SK-N-SH (cell line): Measurements from ENCODE around the gene CDKAL1. TPM values are rescaled to one million over a fixed set of nuclear protein-coding genes. Genes with fewer than 3 reads are reported as not detected.

Experiments used
- CTCF ChIA-PET: fragments of 300-600, 350-600 bp; formaldehyde crosslinking; extraction: SDS; loops from one replicate; lab custom pipeline; 2021; lab: Yijun Ruan, JAX
- POLR2A ChIA-PET: fragments of 350-600 bp; sonication (Branson Sonifier 250); formaldehyde crosslinking; extraction: SDS; loops from one replicate; lab custom pipeline; 2020; ENCODE audit warnings: antibody characterized with exemption, inconsistent platforms; lab: Yijun Ruan, JAX
- DNase-seq: peaks from one replicate; pipeline ENCODE4 v3.0.0; 2012
- H2AFZ ChIP-seq: fragments of 200-600 bp; sonication (generic); 2 replicates; pipeline ENCODE4 v1.8.1; 2016; ENCODE audit warnings: antibody characterized with exemption, mild to moderate bottlenecking, low read depth
- H3F3A ChIP-seq: fragments of 200-600 bp; sonication (generic); replicated peaks from 2 replicates; pipeline ENCODE3; 2016; ENCODE audit warnings: antibody characterized with exemption, mild to moderate bottlenecking; ENCODE audit not compliant: insufficient read depth
- H3K27ac ChIP-seq, 2 experiments: fragments of 200-500 bp in 1 of 2; fragments of 200-600 bp in 1 of 2; sonication (Bioruptor generic) in 1 of 2; sonication (generic), shearing (Covaris generic) in 1 of 2; 2 replicates each; pipeline versions ENCODE4 v1.5.1 to v1.6.1; 2014 to 2016; ENCODE audit warnings: low read depth in 2 of 2, inconsistent platforms in 1 of 2, low read length in 1 of 2, mild to moderate bottlenecking in 1 of 2, mixed read lengths in 1 of 2
- H3K27me3 ChIP-seq: fragments of 200-600 bp; sonication (generic), shearing (Covaris generic); 2 replicates; pipeline ENCODE4 v1.6.1; 2016; ENCODE audit warnings: mixed run types; ENCODE audit not compliant: insufficient read depth
- H3K36me3 ChIP-seq, 2 experiments: fragments of 200-500 bp in 1 of 2; fragments of 200-600 bp in 1 of 2; sonication (Bioruptor generic) in 1 of 2; sonication (generic) in 1 of 2; replicated peaks in 1 of 2; 2 replicates each; pipeline versions ENCODE3 to v1.5.1; 2014 to 2016; ENCODE audit warnings: low read length in 1 of 2, mild to moderate bottlenecking in 1 of 2; ENCODE audit not compliant: insufficient read depth in 2 of 2, control insufficient read depth in 1 of 2
- H3K4me1 ChIP-seq, 2 experiments: fragments of 200-500 bp in 1 of 2; fragments of 200-600 bp in 1 of 2; sonication (Bioruptor generic) in 1 of 2; sonication (generic), shearing (Covaris generic) in 1 of 2; 2 replicates each; pipeline versions ENCODE4 v1.5.1 to v1.6.1; 2014 to 2016; ENCODE audit warnings: low read depth in 1 of 2, low read length in 1 of 2, mixed run types in 1 of 2; ENCODE audit not compliant: insufficient read depth in 2 of 2, control insufficient read depth in 1 of 2
- H3K4me2 ChIP-seq: fragments of 200-600 bp; sonication (generic), shearing (Covaris generic); 2 replicates; pipeline ENCODE4 v1.6.1; 2017; ENCODE audit warnings: mixed run types
- H3K4me3 ChIP-seq, 2 experiments: fragments of 200-500 bp in 1 of 2; fragments of 200-600 bp in 1 of 2; sonication (Bioruptor generic) in 1 of 2; sonication (generic), shearing (Covaris generic) in 1 of 2; 2 replicates each; pipeline versions ENCODE4 v1.5.1 to v1.8.1; 2014 to 2016; ENCODE audit warnings: low read depth in 2 of 2, inconsistent platforms in 1 of 2, low read length in 1 of 2, mild to moderate bottlenecking in 1 of 2, mixed read lengths in 1 of 2, moderate library complexity in 1 of 2
- H3K79me2 ChIP-seq: fragments of 200-600 bp; sonication (generic); 2 replicates; pipeline ENCODE4 v1.8.1; 2017; ENCODE audit warnings: mild to moderate bottlenecking; ENCODE audit not compliant: insufficient read depth
- H3K9ac ChIP-seq: fragments of 200-600 bp; sonication (generic); 2 replicates; pipeline ENCODE4 v1.6.1; 2017; ENCODE audit warnings: mixed run types
- H3K9me2 ChIP-seq: fragments of 200-600 bp; sonication (generic); 2 replicates; pipeline ENCODE4 v1.6.1; 2017; ENCODE audit warnings: mixed run types
- H3K9me3 ChIP-seq: fragments of 200-600 bp; sonication (generic); 2 replicates; pipeline ENCODE4 v1.6.1; 2017; ENCODE audit warnings: mixed run types, mild to moderate bottlenecking, moderate library complexity
- H4K20me1 ChIP-seq: fragments of 200-600 bp; sonication (generic); 2 replicates; pipeline ENCODE4 v1.6.1; 2017; ENCODE audit warnings: mild to moderate bottlenecking, mixed run types; ENCODE audit not compliant: insufficient read depth
- CHD2 ChIP-seq: fragments of 150-350 bp; IDR thresholded peaks from 2 replicates; pipeline ENCODE4 v1.6.1; 2018; ENCODE audit warnings: low read length; ENCODE audit not compliant: partially characterized antibody
- FOXM1 ChIP-seq: IDR thresholded peaks from 2 replicates; pipeline ENCODE4 v1.4.0; 2012; ENCODE audit warnings: low read depth, mild to moderate bottlenecking
- GATA2 ChIP-seq: sonication (generic); formaldehyde crosslinking; IDR thresholded peaks from 2 replicates; pipeline ENCODE4 v1.5.0; 2020; ENCODE audit warnings: mild to moderate bottlenecking, missing genetic modification reagents
- MEF2A ChIP-seq: IDR thresholded peaks from 2 replicates; pipeline ENCODE4 v1.4.0; 2012; ENCODE audit warnings: low read depth, borderline replicate concordance
- MXI1 ChIP-seq: IDR thresholded peaks from 2 replicates; pipeline ENCODE4 v1.6.1; 2012; ENCODE audit warnings: mild to moderate bottlenecking, low read depth, low read length, improper control_type of control experiment
- POLR2AphosphoS5 ChIP-seq: IDR thresholded peaks from 2 replicates; pipeline ENCODE4 v1.6.1; 2012; ENCODE audit warnings: low read depth, low read length
- RAD21 ChIP-seq: IDR thresholded peaks from 2 replicates; pipeline ENCODE4 v1.6.1; 2012; ENCODE audit warnings: mild to moderate bottlenecking, low read length
- RCOR1 ChIP-seq: fragments of 150-350 bp; IDR thresholded peaks from 2 replicates; pipeline ENCODE4 v1.6.1; 2017; ENCODE audit warnings: antibody characterized with exemption, low read length
- RFX5 ChIP-seq: IDR thresholded peaks from 2 replicates; pipeline ENCODE4 v1.6.1; 2012; ENCODE audit warnings: mild to moderate bottlenecking, improper control_type of control experiment, low read length
- RXRA ChIP-seq: IDR thresholded peaks from 2 replicates; pipeline ENCODE4 v1.4.0; 2012; ENCODE audit warnings: low read depth, mild to moderate bottlenecking, borderline replicate concordance
- SIN3A ChIP-seq: IDR thresholded peaks from 2 replicates; pipeline ENCODE4 v1.6.1; 2012; ENCODE audit warnings: low read depth, mild to moderate bottlenecking, low read length, moderate library complexity, borderline replicate concordance
- WGBS: methylation state at CpG from one replicate; pipeline ENCODE4 v1.1.6; 2017; ENCODE audit warnings: low lambda C conversion rate; 5-methylcytosine and 5-hydroxymethylcytosine counted together
- polyA plus RNA-seq, 3 experiments: library from polyadenylated mRNA; depleted of rRNA; stranded (reverse); fragments of >200 nt; gene quantifications; 2 replicates each; pipeline ENCODE4 v1.2.3, GENCODE V29; 2012
- TF ChIP-seq, protein P1 (sequence below): IDR thresholded peaks from 2 replicates; pipeline ENCODE4 v1.4.0; 2012; ENCODE audit warnings: low read depth, borderline replicate concordance
- TF ChIP-seq, protein P2 (sequence below): fragments of 150-350 bp; IDR thresholded peaks from 2 replicates; pipeline ENCODE4 v1.6.1; 2017; ENCODE audit warnings: antibody characterized with exemption, low read length, low read depth, borderline replicate concordance

The CDKAL1 gene
- polyA plus RNA-seq, 1 of the 3 experiments (the other 2 are of a cell fraction) = 2.6 TPM

DNA sequence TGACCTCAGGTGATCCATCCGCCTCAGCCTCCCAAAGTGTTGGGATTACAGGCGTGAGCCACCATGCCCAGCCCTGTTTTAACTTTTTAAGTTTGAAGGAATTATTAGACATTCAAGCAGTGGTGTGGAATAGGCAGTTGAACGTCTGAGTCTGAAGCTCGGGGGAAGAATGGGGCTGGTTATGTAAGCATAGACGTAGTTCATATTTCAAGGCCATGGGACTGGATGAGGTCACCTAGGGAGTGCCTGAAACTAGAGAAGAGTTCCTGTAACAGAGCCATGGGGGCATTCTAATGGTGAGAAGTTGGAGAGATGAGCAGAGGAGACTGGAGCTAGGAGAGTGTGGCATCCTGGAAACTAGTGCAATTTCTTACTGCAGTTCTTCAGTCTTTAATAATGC is 6.4 kb downstream of the CDKAL1 start:
- Histone ChIP-seq H3K4me1 (peaks cover 0 to 1% of the 10 kb centered on the region in 2 experiments; a peak in 2 of 4 replicates), H3K4me3 (no peak overlapping the region), H4K20me1 (no peaks in the 10 kb centered on the region), H3K4me2 (no peak overlapping the region), H3K9me2 (no peaks in the 10 kb centered on the region), H3K79me2 (peaks cover 52% of the 10 kb centered on the region), H2AFZ (no peak overlapping the region), H3K27ac (no peak overlapping the region), H3K27me3 (no peaks in the 10 kb centered on the region), H3F3A (no peaks in the 10 kb centered on the region), H3K36me3 (peaks cover 6 to 9% of the 10 kb centered on the region in 2 experiments), H3K9me3 (no peaks in the 10 kb centered on the region), H3K9ac (no peak overlapping the region)
- CTCF ChIA-PET = no interaction called here
- 97% methylated on average over 5 of the region's 5 CpGs for WGBS
- TF ChIP-seq CHD2 = no peak
- TF ChIP-seq RCOR1 = no peak
- no peak for DNase-seq
- POLR2A ChIA-PET = no interaction called here

DNA sequence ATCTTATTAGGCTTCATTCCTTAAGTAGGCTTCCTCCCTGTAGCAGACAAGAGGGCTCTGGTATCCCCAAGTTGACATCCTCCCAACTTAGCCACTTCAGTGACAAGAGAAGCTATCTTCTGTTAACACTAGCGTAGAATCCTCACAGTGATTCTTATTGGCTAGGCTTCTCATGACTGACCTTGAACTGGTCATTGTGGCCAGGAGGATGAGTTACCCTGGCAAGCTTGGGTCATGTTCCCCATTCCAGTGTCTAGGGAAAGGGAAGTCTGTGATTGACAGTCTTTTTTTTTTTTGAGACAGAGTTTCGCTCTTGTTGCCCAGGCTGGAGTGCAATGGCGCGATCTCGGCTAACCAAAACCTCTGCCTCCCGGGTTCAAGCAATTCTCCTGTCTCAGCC is 7.1 kb downstream of the CDKAL1 start:
- no peak for TF ChIP-seq RFX5
- TF ChIP-seq, protein P1, sequence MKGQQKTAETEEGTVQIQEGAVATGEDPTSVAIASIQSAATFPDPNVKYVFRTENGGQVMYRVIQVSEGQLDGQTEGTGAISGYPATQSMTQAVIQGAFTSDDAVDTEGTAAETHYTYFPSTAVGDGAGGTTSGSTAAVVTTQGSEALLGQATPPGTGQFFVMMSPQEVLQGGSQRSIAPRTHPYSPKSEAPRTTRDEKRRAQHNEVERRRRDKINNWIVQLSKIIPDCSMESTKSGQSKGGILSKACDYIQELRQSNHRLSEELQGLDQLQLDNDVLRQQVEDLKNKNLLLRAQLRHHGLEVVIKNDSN = no peak
- TF ChIP-seq SIN3A = no peak
- TF ChIP-seq, protein P2, sequence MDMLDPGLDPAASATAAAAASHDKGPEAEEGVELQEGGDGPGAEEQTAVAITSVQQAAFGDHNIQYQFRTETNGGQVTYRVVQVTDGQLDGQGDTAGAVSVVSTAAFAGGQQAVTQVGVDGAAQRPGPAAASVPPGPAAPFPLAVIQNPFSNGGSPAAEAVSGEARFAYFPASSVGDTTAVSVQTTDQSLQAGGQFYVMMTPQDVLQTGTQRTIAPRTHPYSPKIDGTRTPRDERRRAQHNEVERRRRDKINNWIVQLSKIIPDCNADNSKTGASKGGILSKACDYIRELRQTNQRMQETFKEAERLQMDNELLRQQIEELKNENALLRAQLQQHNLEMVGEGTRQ = no peak
- no peak for TF ChIP-seq MEF2A
- TF ChIP-seq MXI1 = no peak
- no peak for TF ChIP-seq POLR2AphosphoS5
- no peak for TF ChIP-seq GATA2 (CRISPR knock-in tag)
- TF ChIP-seq FOXM1 = no peak
- TF ChIP-seq RAD21 = no peak
- no peak for TF ChIP-seq RXRA
- Histone ChIP-seq H3K4me3 (no peak overlapping the region), H3K9ac (no peak overlapping the region), H3K4me2 (no peak overlapping the region), H3K27ac (no peak overlapping the region), H3K36me3 (peaks cover 12 to 14% of the 10 kb centered on the region in 2 experiments), H4K20me1 (no peaks in the 10 kb centered on the region), H3K4me1 (no peaks in the 10 kb centered on the region; a peak in 1 of 4 replicates), H3K79me2 (peaks cover 45% of the 10 kb centered on the region), H3K27me3 (no peaks in the 10 kb centered on the region), H3K9me3 (no peaks in the 10 kb centered on the region), H3K9me2 (no peaks in the 10 kb centered on the region), H2AFZ (no peak overlapping the region), H3F3A (no peaks in the 10 kb centered on the region)
- DNase-seq = no peak
- WGBS = 95% methylated on average over 6 of the region's 6 CpGs
- ChIA-PET CTCF (no interaction called here), POLR2A (no interaction called here)
